ENCODE results near the gene SMO. TPM values are rescaled to one million over a fixed set of nuclear protein-coding genes. Genes with fewer than 3 reads are reported as not detected.

Gene SMO
- total RNA-seq, 1 donor from 2014 or later: 4.6 TPM

- H3K4me1 ChIP-seq: no peaks in the 10 kb centered on the region
- H3K9me3 ChIP-seq (replicated peaks): no peaks in the 10 kb centered on the region
- intact Hi-C loops (cut with micrococcal nuclease): no loop called here
- no peaks in the 10 kb centered on the region for H3K27me3 ChIP-seq (ENCODE audit: low read depth)
- TF ChIP-seq CTCF (IDR thresholded peaks at IDR 0.05; ENCODE audit: borderline replicate concordance): no peak
- no peak overlapping the region for H3K27ac ChIP-seq (replicated peaks)
- DNase-seq: no peak
- H3K36me3 ChIP-seq: no peaks in the 10 kb centered on the region
- no peak overlapping the region for H3K4me3 ChIP-seq
Observed at GRCh38 chr7:129257168-129257567, 68.7 kb downstream of the SMO start.

GRCh38 chr7:129258649-129259389, 70.4 kb downstream of the SMO start:
- no peaks in the 10 kb centered on the region for H3K36me3 ChIP-seq
- H3K9me3 ChIP-seq (replicated peaks): no peaks in the 10 kb centered on the region
- no peak for TF ChIP-seq CTCF (IDR thresholded peaks at IDR 0.05; ENCODE audit: borderline replicate concordance)
- H3K4me3 ChIP-seq: no peak overlapping the region
- intact Hi-C loops (cut with micrococcal nuclease): no loop called here
- H3K4me1 ChIP-seq: no peaks in the 10 kb centered on the region
- no peak overlapping the region for H3K27ac ChIP-seq (replicated peaks)
- H3K27me3 ChIP-seq (ENCODE audit: low read depth): no peaks in the 10 kb centered on the region
- DNase-seq: no peak

GRCh38 chr7:129262324-129262723, 73.9 kb downstream of the SMO start:
- Histone ChIP-seq H3K27me3 (ENCODE audit: low read depth) (no peaks in the 10 kb centered on the region), H3K27ac (replicated peaks) (no peak overlapping the region), H3K4me3 (no peak overlapping the region), H3K4me1 (no peaks in the 10 kb centered on the region), H3K9me3 (replicated peaks) (no peaks in the 10 kb centered on the region), H3K36me3 (no peaks in the 10 kb centered on the region)
- TF ChIP-seq CTCF (IDR thresholded peaks at IDR 0.05; ENCODE audit: borderline replicate concordance): no peak
- intact Hi-C loops (cut with micrococcal nuclease): no loop called here
- DNase-seq: no peak

Other genes starting within 250 kb of the SMO start
- 32.6 TPM for gene TNPO3, start 133.5 kb upstream of the SMO start, total RNA-seq
- 9.7 TPM for gene TSPAN33, start 43.9 kb upstream of the SMO start, total RNA-seq
- gene AHCYL2, start 36.4 kb downstream of the SMO start, total RNA-seq: 6.0 TPM
- 17.1 TPM for gene STRIP2, start 245.8 kb downstream of the SMO start, total RNA-seq

Measured in left ventricle myocardium inferior (tissue), 1 donor.